ENCODE results near the gene PPP1R14D. TPM values are rescaled to one million over a fixed set of nuclear protein-coding genes. Genes with fewer than 3 reads are reported as not detected.

PPP1R14D gene
- total RNA-seq, 2 experiments from 2014 or later, result not detected

DNA sequence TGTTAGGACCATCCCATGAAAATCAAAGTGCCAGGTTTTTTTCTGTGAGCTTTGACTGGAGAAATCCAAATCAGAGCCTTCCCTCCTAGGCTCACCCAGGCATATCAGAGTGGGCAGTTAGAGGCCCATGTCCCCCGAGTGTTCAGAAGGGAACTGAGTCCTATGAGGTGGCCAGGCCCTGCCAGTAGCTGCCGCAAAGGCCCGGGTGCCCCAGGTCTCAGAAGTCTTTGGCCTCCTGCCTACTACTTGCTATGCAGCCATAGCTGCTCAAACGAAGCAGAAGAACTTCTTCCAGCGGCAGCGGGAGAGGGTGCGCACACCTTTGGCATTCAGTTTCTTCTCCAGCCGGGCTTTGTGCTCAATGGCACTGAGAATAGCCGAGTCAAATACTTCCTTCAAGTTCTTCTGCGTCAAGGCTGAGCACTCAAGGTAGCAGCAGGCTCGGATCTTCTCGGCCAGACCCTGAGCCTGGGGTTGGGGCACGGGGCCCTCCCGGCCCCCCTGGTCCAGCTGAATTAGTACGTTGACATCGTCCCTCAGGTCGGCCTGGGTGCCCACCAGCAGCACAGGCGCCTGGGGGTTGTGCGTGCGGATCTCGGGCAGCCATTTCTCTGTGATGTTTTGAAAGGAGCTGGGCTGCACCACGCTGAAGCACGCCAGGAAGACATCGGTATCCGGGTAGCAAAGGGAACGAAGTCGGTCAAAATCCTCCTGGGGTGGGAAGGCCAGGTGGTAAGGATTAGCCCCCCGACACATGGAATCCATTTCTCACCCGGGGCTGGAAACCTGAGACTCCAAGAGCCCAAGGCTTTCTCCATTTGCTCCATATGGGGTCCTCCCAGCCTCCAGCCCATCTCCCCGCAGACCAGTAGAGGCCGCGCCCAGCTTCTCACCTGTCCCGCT lies 44.5 kb upstream of the PPP1R14D start:
- no peaks in the 10 kb centered on the region for H3K36me3 Mint-ChIP-seq (ENCODE audit: low read depth)
- ChIA-PET CTCF (interaction anchor here (0.7 to 4.2 kb wide), 11 partner anchors 12 to 68 kb away, joined by 3 to 25 read pairs (median 6); partner anchors contain the start of genes SPINT1 and VPS18), POLR2A (interaction anchor here (0.8 to 1.8 kb wide), 4 partner anchors 10 to 104 kb away, joined by 4 to 5 read pairs (median 4); partner anchors contain the start of gene VPS18)
- TF ChIP-seq, protein P1, sequence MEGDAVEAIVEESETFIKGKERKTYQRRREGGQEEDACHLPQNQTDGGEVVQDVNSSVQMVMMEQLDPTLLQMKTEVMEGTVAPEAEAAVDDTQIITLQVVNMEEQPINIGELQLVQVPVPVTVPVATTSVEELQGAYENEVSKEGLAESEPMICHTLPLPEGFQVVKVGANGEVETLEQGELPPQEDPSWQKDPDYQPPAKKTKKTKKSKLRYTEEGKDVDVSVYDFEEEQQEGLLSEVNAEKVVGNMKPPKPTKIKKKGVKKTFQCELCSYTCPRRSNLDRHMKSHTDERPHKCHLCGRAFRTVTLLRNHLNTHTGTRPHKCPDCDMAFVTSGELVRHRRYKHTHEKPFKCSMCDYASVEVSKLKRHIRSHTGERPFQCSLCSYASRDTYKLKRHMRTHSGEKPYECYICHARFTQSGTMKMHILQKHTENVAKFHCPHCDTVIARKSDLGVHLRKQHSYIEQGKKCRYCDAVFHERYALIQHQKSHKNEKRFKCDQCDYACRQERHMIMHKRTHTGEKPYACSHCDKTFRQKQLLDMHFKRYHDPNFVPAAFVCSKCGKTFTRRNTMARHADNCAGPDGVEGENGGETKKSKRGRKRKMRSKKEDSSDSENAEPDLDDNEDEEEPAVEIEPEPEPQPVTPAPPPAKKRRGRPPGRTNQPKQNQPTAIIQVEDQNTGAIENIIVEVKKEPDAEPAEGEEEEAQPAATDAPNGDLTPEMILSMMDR (IDR thresholded peaks at IDR 0.05), result no peak
- no peak for ATAC-seq
- peak overlapping the region; percentile 77 for H3K4me3 Mint-ChIP-seq
- no peak for DNase-seq
- H3K9me3 Mint-ChIP-seq, result no peaks in the 10 kb centered on the region
- no peak overlapping the region for H3K27ac Mint-ChIP-seq
- H3K4me1 Mint-ChIP-seq (ENCODE audit: low read depth), result peaks cover 18% of the 10 kb centered on the region
- intact Hi-C loops (cut with micrococcal nuclease), result no loop called here
- peaks cover 9% of the 10 kb centered on the region for H3K27me3 Mint-ChIP-seq

DNA sequence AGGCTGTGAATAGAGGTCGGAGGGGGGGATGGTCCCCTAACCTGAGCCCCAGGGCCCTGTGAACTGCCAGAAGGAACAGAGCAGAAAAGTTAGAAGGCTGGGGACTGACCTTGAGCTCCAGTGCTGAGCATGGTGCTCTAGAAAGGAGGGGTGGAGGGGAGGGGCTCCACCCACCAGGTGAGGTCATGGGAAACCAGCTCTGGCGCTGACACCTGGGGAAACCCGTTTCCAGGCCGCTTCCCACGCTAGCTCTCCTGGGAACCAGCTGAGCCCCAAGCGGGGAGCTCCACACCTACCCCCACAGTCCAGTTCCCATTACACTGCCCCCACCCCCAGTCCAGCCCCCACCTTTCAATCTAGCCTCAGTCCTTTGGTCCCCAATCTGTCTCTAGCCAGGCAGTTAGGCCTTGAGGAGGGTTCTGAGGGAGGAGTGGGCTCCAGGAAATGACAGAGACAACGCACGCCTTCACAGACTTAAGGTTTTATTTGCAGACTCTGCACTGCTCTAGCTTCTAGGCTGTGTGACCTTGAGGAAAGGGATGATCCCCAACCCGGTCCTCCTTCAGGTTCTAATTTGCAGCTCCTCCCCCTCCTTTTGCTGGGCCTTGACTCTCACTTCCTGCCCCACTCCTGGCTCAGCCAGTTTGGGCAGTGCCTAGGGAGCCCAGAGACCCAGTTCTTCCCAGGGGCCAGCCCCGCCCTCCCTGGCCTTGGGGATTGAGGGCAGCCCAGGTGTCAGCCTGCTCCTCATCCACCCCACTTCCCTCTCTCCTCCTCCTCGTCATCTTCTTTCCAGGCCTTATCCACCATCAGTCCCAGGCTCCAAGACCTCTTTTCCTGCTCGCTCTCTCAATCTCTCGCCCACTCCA lies 43.5 kb upstream of the PPP1R14D start:
- CTCF ChIA-PET, result interaction anchor here (0.6 to 4.2 kb wide), 5 partner anchors 18 to 30 kb away, joined by 4 to 31 read pairs (median 10); partner anchors contain the start of gene VPS18
- POLR2A ChIA-PET, result interaction anchor here (0.6 to 2.7 kb wide), 7 partner anchors 9 to 1106 kb away, joined by 3 to 12 read pairs (median 3); partner anchors contain the start of genes DLL4 and VPS18
- ATAC-seq (peak; percentile 34), DNase-seq (peak; percentile 56)
- H3K27ac Mint-ChIP-seq, result no peak overlapping the region
- no peak overlapping the region for H3K4me3 Mint-ChIP-seq
- no peaks in the 10 kb centered on the region for H3K9me3 Mint-ChIP-seq
- no peaks in the 10 kb centered on the region for H3K36me3 Mint-ChIP-seq (ENCODE audit: low read depth)
- TF ChIP-seq, protein P1 (IDR thresholded peaks at IDR 0.05), result no peak
- peaks cover 9% of the 10 kb centered on the region for H3K27me3 Mint-ChIP-seq
- H3K4me1 Mint-ChIP-seq (ENCODE audit: low read depth), result peaks cover 18% of the 10 kb centered on the region
- intact Hi-C loops (cut with micrococcal nuclease), result no loop called here

DNA sequence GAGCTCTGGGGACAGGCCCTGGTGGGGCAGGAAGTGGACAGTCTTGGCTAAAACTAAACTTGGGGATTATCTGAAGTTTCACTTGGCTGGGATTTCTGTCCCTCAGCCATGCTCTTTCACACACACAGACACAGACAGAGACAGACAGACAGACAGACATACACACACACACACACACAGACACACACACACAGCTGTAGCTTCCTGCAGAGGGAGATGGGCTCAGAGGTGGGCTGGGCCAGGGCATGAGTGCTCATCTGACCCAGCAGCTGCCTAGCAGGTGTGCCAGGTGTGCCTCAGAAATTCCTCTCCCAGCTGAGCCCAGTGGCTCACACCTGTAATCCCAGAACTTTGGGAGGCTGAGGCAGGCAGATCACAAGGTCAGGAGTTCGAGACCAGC lies 42.2 kb upstream of the PPP1R14D start:
- H3K27me3 Mint-ChIP-seq, result peaks cover 4% of the 10 kb centered on the region
- H3K4me3 Mint-ChIP-seq, result no peak overlapping the region
- intact Hi-C loops (cut with micrococcal nuclease), result no loop called here
- H3K27ac Mint-ChIP-seq, result no peak overlapping the region
- ChIA-PET CTCF (interaction anchor here (0.8 to 4.2 kb wide), 3 partner anchors 22 to 43 kb away, joined by 3 to 31 read pairs (median 25); partner anchors contain the start of gene VPS18), POLR2A (interaction anchor here (1.0 to 2.7 kb wide), 3 partner anchors 12 to 71 kb away, joined by 3 to 12 read pairs (median 3); partner anchors contain the start of gene DLL4)
- H3K36me3 Mint-ChIP-seq (ENCODE audit: low read depth), result no peaks in the 10 kb centered on the region
- peaks cover 16% of the 10 kb centered on the region for H3K4me1 Mint-ChIP-seq (ENCODE audit: low read depth)
- DNase-seq (no peak), ATAC-seq (no peak)
- TF ChIP-seq, protein P1 (IDR thresholded peaks at IDR 0.05), result no peak
- no peaks in the 10 kb centered on the region for H3K9me3 Mint-ChIP-seq

DNA sequence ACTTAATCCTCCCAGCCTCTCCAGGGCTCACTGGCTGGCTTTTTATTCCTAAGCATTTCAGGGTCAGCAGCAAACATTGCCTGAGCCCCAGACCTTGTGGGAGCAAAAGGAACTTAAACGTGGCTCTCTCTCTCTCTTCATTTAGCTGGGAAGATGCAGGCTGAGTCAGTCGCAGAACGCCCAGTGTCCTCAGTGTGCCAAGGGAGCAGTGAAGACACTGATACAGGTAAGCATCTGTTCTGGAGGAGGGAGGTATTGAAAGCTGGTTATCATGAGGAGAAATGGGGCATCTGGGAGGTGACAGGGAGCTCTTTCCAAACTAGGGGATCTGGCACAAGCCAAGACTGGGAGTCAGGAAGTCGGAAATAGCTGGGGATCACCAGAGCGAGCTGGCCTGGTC lies 41.2 kb upstream of the PPP1R14D start:
- peaks cover 16% of the 10 kb centered on the region for H3K4me1 Mint-ChIP-seq (ENCODE audit: low read depth)
- ChIA-PET CTCF (interaction anchor here (0.9 to 4.2 kb wide), 5 partner anchors 20 to 146 kb away, joined by 3 to 31 read pairs (median 4); partner anchors contain the start of gene VPS18), POLR2A (interaction anchor here (1.0 to 2.7 kb wide), 3 partner anchors 11 to 26 kb away, joined by 4 to 12 read pairs (median 4); partner anchors contain the start of gene SPINT1)
- no peak for DNase-seq
- TF ChIP-seq, protein P1 (IDR thresholded peaks at IDR 0.05), result no peak
- peaks cover 4% of the 10 kb centered on the region for H3K27me3 Mint-ChIP-seq
- H3K4me3 Mint-ChIP-seq, result no peak overlapping the region
- no peak overlapping the region for H3K27ac Mint-ChIP-seq
- ATAC-seq, result no peak
- no peaks in the 10 kb centered on the region for H3K36me3 Mint-ChIP-seq (ENCODE audit: low read depth)
- no peaks in the 10 kb centered on the region for H3K9me3 Mint-ChIP-seq
- intact Hi-C loops (cut with micrococcal nuclease), result no loop called here
